CMK (cell line): ENCODE data around the gene KMT2C.
"Not testable (repeated sequence)": the region's sequence is repeated elsewhere in the genome, so short reads cannot be mapped to it uniquely, and the experiment has no call there.

ENCODE experiments used
- DNase-seq: peaks from one replicate; pipeline ENCODE4 v3.0.0-alpha.2; 2010; ENCODE audit warnings: low read depth

The KMT2C gene

DNA sequence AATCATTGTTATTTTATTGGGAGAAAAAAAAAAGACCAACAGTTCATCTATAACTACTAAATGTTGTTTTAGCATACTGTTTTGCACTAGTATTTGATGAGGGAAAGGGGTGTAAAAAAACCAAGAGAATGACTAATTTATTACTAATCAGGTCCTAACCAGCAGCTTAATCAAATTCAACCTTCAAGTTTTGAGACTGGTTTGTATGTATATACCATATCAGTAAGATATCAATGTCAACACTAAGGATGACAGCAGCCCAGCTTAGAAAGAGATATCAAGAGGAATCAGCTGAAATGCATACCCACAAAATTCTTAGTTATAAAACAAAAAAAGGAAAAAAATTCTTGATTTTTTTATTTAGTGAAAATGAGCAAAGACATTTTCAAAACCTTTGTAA lies 122.6 kb downstream of the KMT2C start:
- no peak for DNase-seq

DNA sequence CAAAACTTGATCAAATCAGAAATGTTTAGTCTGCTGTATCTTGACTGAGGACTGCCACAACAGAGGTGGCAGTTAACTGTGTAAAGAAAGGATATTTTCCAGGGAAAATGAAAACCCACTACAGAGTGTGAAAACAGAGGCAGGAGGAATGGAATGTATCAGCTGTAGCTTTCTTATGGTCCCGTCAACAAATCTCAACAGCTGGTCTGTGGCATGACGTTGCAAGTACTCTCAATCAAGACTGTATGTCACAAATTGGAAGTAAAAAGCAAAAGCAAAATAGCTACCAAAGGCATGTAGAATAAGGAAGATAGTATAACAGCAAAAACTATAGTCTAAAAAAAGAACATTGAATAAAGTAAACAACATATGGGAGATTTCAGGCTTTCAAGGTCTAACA lies 123.5 kb downstream of the KMT2C start:
- no peak for DNase-seq

DNA sequence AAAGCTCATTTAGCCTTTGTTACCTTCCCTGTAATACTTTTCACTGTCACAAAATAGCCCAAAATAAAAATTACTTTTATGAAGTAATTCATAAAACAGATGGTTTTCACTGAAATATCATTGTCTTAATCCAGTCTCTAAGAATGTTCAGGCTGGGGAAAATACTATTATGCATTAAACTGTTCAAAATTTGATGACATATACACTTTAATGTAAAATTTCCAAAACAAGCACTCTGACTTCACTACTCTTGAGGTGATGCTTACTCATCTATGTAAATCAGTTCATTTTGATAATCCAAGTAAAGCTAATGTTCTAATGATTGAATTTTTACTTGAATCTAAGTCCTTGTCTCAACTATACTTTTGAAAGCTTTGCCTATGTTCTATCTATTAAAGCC lies 127.9 kb downstream of the KMT2C start:
- DNase-seq: no peak

DNA sequence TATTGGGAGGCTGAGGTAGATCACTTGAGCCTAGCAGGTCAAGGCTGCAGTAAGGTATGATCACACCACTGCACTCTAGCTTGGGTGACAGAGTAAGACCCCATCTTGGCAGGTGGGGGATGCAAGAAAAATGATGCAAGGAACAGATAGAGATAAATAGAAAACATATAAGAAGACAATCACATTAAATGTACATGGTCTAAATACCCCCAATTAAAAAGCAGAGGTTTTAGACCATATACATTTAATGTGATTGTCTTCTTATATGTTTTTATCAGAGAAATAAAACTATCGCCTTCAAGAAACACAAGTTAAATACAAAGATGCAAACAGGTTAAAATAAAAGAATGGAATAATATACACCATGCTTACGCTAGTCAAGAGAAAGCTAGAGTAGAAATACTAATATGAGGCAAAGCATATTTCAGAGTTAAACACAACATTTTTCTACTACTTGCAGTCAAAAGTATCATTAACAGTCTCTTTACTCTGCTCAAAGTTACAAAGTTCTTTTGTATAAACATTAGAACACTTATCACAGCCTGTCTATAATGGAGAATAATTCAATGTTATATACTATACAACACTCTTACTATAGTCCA lies 136.2 kb downstream of the KMT2C start:
- not testable (repeated sequence) for DNase-seq

DNA sequence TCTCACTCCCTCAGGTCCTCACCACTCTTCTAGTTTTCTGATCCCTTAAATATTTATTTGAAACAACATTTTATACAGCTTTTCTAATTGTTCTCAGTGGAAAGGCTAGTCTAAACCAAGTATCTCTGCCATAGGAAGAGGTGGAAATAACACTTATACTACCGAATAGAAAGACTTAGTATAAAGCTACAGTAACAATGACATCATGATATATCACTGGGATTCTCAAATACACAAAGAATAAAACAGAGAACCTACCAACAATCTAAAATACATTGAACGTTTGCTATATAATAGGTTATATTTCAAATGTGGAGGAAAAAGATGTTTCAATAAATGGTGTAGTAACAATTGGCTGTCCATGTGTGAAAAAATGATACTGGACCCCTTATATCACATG lies 142.9 kb downstream of the KMT2C start:
- DNase-seq: no peak

DNA sequence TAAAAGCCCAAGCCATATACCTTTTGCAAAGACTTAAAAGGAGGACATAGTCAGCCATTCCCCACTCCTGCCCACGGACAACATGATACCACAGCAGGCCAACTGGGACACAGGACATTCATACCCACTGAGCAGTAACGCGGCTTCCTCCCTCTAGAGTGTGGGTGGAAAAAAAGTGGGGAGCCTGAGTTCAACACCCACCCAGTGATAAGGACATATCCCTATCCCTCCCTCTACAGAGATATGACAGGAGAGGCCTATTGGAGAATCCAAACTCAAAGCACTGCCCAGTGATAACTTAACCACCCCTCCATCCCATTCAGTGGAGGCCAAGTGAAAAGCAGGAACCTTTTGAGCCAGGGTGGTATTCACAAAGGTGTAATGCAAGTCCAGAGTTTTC lies 148.8 kb downstream of the KMT2C start:
- DNase-seq: not testable (repeated sequence)

DNA sequence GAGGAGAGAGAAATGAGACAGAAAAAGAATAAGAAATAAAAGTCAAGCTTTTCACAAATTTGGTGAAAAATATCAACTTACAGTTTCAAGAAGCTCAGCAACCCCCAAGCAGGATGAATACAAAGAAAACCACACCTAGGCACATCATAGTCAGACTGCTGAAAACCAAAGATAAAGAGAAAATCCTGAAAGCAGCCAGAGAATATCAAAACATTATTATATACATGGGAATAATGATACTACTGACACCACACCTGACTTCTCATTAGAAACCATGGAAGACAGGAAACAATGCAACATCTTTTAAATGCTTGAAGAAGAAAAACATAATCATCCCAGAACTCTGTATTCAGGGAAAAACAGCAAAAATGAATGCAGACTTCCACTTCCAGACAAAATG lies 149.6 kb downstream of the KMT2C start:
- not testable (repeated sequence) for DNase-seq

DNA sequence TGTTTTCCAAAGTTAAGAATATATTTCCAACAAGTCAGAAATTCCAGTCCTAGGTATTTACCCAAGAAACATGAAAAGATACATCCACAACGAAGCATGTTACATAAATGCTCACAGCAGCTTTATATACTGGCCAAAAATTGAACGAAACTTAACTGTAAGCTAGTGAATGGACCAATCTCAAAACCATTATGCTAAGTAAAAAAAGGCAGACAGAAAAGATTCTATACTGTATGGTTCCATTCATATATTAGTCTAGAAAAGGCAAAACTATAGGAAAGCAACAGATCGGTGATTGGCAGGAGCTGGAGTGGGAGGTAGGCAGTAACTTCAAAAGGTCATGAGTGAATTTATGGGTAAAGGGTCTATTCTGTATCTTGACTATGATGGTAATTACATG lies 150.8 kb downstream of the KMT2C start:
- DNase-seq: not testable (repeated sequence)

DNA sequence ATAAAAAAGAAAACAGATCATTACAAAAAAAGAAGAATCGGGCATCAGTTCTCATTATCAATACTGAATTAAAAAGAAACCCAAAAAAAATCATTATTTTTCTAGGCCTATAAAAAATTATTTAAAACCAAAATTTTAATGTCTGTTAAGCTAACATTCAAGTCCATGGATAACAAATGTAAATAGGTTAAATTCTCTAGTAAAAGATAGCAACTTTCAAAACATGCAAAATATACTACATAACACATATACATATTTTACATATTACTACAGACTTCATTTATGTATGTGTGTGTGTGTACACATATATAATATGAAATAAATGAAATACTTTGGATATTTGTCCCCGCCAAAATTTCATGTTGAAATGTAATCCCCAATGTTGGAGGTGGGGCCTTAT lies 158.1 kb downstream of the KMT2C start:
- DNase-seq: not testable (repeated sequence)

DNA sequence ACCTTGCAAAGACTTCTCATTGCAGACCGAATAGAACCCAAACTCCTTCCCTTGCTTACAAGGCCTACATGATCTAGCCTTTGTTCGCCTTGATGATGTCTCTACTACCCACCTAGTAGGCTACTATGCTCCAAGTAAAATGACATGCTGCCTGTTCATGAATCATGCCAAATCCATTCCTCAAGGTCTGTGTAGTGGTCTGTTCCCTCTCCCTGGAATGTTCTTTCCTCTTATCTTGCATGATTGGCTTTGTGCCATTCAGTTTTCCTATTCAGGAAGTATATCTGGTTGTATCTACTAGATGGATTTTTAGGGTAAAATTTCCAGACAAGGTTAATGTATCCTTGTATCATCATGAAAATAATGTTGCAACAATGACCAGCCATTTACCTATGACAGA lies 165.4 kb downstream of the KMT2C start:
- not testable (repeated sequence) for DNase-seq

DNA sequence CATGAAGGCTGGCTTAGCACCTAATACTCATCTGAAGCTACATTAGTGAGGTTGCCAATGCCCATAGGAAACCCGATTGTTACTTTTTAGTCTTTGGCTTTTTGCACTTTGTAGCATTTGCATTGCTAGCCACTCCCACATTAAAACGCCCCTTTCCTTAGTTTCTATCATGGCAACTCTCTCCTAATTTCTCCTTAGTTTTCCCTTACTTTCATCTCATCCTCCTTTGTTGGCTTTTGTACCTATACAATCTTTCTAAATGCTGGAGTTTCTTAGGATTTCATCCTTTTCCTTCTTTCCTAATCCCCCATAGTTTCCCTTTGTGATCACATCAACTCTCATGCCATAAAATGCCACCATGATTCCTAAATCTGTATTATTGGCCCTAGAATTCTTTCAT lies 168.9 kb downstream of the KMT2C start:
- DNase-seq: not testable (repeated sequence)

DNA sequence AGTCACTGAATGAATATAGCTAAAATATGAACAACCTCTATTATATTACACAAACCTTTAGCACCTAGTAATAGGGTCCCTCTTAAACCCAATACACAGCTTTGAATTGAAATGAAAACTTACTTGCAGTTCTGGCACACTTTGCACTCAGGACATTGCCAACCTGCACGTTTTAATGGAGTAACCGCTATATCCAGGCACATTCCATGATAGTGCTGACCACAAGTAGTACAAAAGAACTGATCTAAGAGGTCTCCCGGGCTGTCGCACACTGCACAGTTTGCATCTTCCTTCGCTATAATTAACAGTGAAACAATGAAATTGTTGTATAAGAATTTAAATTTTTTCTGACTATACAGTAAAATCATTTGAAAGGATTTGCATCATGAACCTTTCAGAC lies 170.9 kb downstream of the KMT2C start:
- not testable (repeated sequence) for DNase-seq

DNA sequence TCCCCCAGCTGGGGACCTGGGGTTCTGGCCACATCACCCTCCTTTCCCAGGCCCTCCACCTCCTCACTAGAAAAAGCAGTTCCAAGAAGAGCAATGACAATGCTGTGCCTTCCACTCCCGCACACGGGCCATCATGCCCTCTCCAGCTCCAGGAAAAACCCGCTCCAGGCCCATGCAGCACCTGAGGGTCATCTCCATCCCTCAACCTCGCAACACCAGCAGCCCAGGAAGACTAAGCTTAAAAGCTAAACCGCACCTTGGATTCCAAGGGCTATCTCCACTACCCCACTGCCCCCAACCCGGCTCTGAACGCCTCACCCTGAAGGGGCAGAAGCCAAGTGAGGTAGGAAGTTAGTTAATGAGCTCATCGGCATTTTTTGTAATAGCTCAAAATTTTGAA lies 173.7 kb downstream of the KMT2C start:
- DNase-seq: not testable (repeated sequence)

DNA sequence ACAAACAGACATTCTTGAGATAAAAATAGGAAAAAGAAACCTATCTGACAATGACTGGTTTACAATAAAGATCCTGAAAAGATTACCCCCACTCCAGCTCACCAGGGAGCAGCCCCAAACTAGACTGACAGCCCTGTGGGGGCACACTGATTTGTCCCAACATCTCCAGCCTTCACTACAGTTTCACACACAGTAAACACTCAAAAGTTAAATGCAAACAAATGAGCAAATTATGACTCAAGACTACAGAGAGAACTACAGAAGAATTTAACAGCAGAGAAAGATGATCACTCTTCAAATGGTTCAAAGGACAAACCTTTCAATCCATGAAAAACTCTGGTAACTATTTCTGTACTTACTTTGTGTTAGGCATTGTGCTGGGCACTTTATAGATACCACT lies 176.2 kb downstream of the KMT2C start:
- DNase-seq: not testable (repeated sequence)

DNA sequence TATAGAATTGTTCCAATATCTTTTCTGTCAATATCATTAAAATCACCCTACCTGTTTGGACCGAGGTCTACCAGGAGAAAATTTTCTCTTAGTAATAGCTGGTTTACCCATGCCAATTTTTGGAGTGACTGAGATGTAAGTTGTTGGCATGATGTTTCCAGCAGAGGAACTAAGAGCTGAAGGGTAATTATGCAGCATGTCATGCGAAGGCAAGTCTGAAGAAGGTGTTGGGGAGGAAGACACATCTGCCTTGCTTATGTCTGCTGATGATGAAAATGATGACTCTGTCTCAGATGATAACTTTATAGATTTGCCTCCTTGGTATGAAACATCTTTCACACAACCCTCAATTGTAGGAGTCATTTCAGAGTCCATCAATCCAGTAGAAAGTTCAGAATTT lies 188.0 kb downstream of the KMT2C start:
- not testable (repeated sequence) for DNase-seq

DNA sequence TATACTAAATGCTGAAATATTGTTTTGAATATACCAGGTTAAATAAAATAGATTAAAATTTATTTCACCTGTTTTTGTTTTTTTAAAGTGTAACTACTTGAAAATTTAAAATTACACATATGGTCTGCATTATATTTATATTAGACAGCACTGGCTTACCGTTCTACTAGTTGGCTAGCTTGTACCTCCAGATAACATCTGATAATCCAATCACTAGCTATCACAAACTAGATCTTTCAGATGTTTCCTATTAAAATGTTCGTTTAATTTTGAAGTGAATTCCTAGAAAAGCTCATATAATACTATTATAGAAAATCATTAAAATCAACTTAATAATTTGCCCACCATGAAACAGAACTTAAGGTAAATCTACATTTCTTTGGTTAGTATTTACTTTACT lies 190.4 kb downstream of the KMT2C start:
- not testable (repeated sequence) for DNase-seq

DNA sequence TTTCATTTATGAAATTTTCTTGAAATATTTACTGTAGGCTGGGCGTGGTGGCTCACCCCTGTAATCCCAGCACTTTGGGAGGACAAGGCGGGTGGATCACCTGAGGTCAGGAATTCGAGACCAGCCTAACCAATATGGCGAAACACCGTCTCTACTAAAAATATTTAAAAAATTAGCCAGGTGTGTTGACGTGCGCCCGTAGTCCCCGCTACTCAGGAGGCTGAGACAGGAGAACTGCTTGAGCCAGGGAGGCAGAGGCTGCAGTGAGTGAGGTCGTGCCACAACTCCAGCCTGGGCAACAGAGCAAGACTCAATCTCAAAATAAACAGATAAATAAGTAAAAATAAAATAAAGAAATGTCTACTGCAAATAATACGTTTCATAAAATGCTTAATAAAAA lies 192.3 kb downstream of the KMT2C start:
- not testable (repeated sequence) for DNase-seq

DNA sequence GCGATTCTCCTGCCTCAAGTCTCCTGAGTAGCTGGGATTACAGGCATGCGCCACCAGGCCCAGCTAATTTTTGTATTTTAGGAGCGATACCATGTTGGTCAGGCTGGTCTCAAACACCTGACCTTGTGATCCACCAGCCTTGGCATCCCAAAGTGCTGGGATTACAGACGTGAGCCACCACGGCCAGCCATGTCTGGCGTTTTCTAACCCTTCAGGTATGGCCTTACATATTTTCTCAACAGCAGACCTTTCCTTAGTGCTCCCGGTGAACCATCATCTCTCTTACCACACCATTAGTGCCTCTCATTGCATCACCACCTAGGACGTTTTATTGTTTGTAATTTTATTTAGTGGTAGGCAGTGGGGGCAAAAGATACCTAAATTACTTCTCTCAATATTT lies 194.5 kb downstream of the KMT2C start:
- DNase-seq: not testable (repeated sequence)

DNA sequence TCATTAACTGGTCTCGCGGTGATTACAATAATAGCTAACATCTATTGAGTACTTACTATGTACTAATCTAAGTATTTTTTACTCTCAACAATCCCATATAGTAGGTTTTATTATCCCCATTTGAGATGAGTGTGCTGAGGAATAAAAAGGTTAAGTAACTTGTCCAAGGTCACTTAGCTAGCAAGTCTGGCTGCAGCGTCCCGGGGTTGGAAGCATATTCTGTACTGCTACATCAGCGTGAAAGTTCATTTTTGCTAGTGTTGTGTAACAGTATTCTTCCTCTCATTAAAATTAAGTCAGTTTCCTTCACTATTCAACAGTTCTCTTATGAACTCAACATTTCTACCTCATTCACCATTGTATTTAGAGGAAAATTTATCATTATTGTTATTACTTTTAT lies 199.5 kb downstream of the KMT2C start:
- not testable (repeated sequence) for DNase-seq

DNA sequence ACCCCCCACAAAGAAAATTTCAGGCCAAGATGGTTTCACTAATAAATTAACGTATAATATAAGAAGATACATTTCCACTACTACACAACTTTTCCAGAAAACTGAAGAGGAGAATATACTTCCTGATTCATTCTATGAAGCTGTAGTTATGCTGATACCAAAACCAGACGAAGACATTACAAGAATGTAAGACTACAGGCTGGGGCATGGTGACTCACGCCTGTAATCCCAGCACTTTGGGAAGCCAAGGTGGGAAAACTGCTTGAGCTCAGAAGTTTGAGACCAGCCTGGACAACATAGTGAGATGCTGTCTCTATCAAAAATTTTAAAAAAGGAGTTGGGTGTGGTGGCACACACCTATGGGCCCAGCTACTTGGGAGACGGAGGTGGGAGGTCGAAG lies 201.4 kb downstream of the KMT2C start:
- not testable (repeated sequence) for DNase-seq

DNA sequence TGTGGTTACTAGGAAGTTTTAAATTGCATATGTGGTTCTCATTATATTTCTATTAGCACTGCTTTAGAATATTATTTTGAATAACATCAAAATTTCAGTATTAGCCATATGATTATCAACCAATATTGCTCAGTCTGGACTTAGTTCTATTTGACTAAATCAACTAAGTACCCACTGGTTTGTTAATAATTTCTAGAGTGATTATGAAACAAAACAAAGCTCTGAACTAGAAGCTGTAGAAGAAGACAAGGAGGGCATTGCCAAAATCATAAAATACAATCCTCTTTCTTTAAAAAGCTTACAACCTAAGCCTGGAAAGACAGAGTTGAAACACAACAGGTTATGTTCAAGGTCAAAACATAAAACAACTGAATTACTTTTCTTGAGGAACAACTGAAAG lies 204.7 kb downstream of the KMT2C start:
- no peak for DNase-seq

DNA sequence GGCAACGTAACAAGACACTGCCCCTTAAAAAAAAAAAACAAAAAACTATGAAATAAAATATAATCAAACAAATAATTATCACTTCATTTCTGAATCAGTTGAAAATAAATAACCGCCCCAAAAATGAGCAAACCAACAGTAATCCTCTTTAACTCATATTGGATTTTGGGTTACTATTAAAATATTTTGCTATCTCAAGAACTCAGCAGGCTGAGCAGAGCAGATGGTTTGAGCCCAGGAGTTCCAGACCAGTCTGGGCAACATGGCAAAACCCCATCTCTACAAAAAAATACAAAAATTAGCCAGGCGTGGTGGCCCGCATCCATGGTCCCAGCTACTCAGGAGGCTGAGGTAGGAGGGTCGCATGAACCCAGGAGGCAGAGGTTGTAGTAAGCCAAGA lies 216.2 kb downstream of the KMT2C start:
- DNase-seq: not testable (repeated sequence)

DNA sequence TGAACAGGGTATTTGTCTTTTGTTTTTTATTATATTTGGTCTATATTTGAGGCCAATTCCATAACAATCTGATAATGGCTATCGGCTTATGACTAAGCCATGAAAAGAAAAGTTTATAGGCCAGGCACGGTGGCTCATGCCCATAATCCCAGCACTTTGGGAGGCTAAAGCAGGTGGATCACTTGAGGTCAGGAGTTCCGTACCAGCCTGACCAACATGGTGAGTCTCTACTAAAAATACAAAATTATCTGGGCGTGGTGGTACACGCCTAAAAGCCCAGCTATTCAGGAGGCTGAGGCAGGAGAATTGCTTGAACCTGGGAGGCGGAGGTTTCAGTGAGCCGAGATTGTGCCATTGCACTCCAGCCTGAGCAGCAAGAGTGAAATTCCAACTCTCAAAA lies 227.0 kb downstream of the KMT2C start:
- DNase-seq: not testable (repeated sequence)

DNA sequence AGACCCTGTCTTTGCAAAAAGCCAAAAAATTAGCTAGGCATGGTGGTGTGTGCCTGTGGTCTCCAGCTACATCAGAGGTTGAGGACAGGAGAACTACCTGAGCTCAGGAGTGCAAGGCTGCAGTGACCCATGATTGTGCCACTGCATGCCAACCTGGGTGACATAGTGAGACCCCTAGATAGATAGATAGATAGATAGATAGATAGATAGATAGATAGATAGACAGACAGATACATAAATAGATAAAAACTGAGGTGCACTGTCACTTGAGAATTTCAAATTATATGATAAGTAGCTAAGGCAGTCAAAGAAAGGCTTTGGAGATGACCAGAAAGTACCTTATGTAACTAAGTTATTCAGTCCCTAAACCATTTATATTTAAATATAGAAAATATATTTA lies 231.4 kb downstream of the KMT2C start:
- DNase-seq: not testable (repeated sequence)

DNA sequence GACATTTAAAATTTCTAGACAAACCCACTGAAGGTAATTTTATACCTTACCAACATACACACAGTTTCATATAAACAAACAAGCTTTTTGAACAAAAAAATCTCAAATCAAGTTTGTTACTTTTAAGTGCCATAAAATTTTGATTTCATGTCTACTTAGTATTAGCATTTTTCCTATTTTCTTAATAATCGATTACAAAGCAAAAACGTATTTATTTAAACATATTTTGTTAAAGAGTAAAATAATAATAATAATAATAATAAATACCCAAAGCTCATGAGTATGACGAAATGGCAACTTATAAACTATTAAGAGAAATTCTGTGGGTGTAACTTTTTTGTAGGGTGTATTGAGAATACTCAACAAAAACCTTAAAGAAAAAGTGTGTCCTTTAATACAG lies 232.7 kb downstream of the KMT2C start:
- no peak for DNase-seq
